Liver (tissue), 3 donors: ENCODE measurements around the gene GRWD1.

Source experiments
- ATF3 ChIP-seq: IDR thresholded peaks from 2 replicates; pipeline ENCODE4 v1.6.1; 2016; ENCODE audit warnings: antibody characterized with exemption
- CTCF ChIP-seq: fragments of 150-350 bp; IDR thresholded peaks from 2 replicates; pipeline ENCODE4 v1.5.1; 2017; ENCODE audit warnings: improper control_type of control experiment, low read depth, low read length; ENCODE audit not compliant: missing input control
- FOXA1 ChIP-seq: IDR thresholded peaks from 2 replicates; pipeline ENCODE4 v1.6.1; 2016; ENCODE audit warnings: antibody characterized with exemption
- FOXA2 ChIP-seq: IDR thresholded peaks from 2 replicates; pipeline ENCODE4 v1.6.1; 2016; ENCODE audit warnings: antibody characterized with exemption
- JUND ChIP-seq, 2 donors: IDR thresholded peaks; 2 replicates each; pipeline ENCODE4 v1.6.1; 2016; ENCODE audit warnings: antibody characterized with exemption in 2 of 2
- NR2F2 ChIP-seq: IDR thresholded peaks from 2 replicates; pipeline ENCODE4 v1.6.1; 2016; ENCODE audit warnings: antibody characterized with exemption
- RAD21 ChIP-seq, 2 donors: IDR thresholded peaks; 2 replicates each; pipeline ENCODE4 v1.6.1; 2016; ENCODE audit warnings: antibody characterized with exemption in 2 of 2, mild to moderate bottlenecking in 2 of 2
- REST ChIP-seq: IDR thresholded peaks from 2 replicates; pipeline ENCODE4 v1.6.1; 2016; ENCODE audit warnings: antibody characterized with exemption, mild to moderate bottlenecking
- RXRA ChIP-seq, 2 donors: IDR thresholded peaks; 2 replicates each; pipeline ENCODE4 v1.6.1; 2017 to 2018; ENCODE audit warnings: antibody characterized with exemption in 2 of 2, mild to moderate bottlenecking in 1 of 2
- SP1 ChIP-seq: IDR thresholded peaks from 2 replicates; pipeline ENCODE4 v1.6.1; 2018; ENCODE audit warnings: antibody characterized with exemption, mild to moderate bottlenecking
- TAF1 ChIP-seq: conservative IDR thresholded peaks from 2 replicates; pipeline ENCODE4 v1.6.1; 2016; ENCODE audit warnings: antibody characterized with exemption, mild to moderate bottlenecking
- donor health status: healthy.
- donor health status: healthy.

GRCh38 chr19:48500830-48501493 lies 55.2 kb downstream of the GRWD1 start:
- TF ChIP-seq CTCF, result no peak
- no peak for TF ChIP-seq RAD21 (IDR thresholded peaks at IDR 0.05)
- TF ChIP-seq ATF3, result no peak
- no peak for TF ChIP-seq JUND (IDR thresholded peaks at IDR 0.05)
- no peak for TF ChIP-seq SP1
- TF ChIP-seq FOXA1, result no peak
- TF ChIP-seq REST, result no peak
- TF ChIP-seq RXRA (IDR thresholded peaks at IDR 0.05), result no peak
- no peak for TF ChIP-seq TAF1
- TF ChIP-seq FOXA2, result no peak
- no peak for TF ChIP-seq NR2F2
